BLaER1 treated with 17β-estradiol and CSF1 and Interleukin-3, amounts not matched to agents 10 nM and 100 nM (cell line): ENCODE results near the gene MCF2L.

ENCODE experiments used
- H3K27ac ChIP-seq, 11 experiments: shearing (Covaris generic); formaldehyde crosslinking; 2 replicates each; pipeline ENCODE4 v1.8.1; 2022
- H3K27me3 ChIP-seq, 11 experiments: shearing (Covaris generic); formaldehyde crosslinking; 2 replicates each; pipeline ENCODE4 v1.8.1; 2022
- H3K36me3 ChIP-seq, 11 experiments: shearing (Covaris generic); formaldehyde crosslinking; 2 replicates each; pipeline ENCODE4 v1.8.1; 2022
- H3K4me1 ChIP-seq, 10 experiments: shearing (Covaris generic); formaldehyde crosslinking; 2 replicates each; pipeline ENCODE4 v1.8.1; 2022
- H3K4me2 ChIP-seq, 11 experiments: shearing (Covaris generic); formaldehyde crosslinking; 2 replicates each; pipeline ENCODE4 v1.8.1; 2022
- H3K4me3 ChIP-seq, 10 experiments: shearing (Covaris generic); formaldehyde crosslinking; 2 replicates each; pipeline ENCODE4 v1.8.1; 2022
- H3K9ac ChIP-seq, 11 experiments: shearing (Covaris generic); formaldehyde crosslinking; 2 replicates each; pipeline ENCODE4 v1.8.1; 2022
- H3K9me3 ChIP-seq, 11 experiments: shearing (Covaris generic); formaldehyde crosslinking; replicated peaks in 1 of 11; 2 replicates each; pipeline ENCODE4 v1.8.1; 2022
- H4K20me1 ChIP-seq, 11 experiments: shearing (Covaris generic); formaldehyde crosslinking; 2 replicates each; pipeline ENCODE4 v1.8.1; 2022
- Cebpa-rat ChIP-seq, 11 experiments: shearing (Covaris generic); IDR thresholded peaks; 2 replicates each; pipeline ENCODE4 v1.8.1; 2022

MCF2L gene

DNA sequence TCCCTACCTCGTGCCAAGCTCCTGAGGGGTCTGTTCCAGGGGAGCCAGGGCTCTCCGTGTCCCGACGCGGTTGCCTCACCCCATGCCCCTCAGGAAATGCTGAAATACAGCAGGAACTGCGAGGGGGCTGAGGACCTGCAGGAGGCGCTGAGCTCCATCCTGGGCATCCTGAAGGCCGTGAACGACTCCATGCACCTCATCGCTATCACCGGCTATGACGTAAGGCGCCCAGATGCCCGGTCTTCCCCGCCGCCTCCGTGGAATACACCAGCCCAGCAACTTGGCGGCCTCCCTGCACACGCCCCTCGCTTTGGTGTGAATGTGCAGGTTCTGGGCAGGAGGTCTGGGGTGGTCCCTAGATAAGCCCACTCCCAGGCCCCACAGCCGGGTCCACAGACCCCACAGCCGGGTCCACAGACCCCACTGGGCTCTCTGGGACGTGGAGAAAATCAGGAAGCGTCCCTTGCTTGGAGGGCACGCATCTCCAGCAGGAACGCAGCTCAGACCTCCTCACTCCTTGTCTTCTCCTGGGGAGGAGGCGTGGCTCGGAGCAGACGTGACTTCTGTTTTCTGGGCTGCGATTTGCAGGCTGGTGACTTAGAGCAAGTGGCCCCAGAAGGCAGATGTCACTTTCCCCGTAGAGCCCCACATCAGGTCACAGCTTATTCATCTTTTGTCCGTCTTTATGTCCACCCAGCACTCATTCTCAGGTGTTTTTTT is 117.2 kb downstream of the MCF2L start:
- Histone ChIP-seq H3K9ac (no peak overlapping the region), H3K9me3 (no peaks in the 10 kb centered on the region), H3K36me3 (no peaks in the 10 kb centered on the region), H3K27ac (no peak overlapping the region), H3K4me3 (no peak overlapping the region), H3K27me3 (peaks cover 0 to 19% (median 0%) of the 10 kb centered on the region in 11 experiments; a peak in 9 of 22 replicates), H3K4me2 (no peak overlapping the region), H4K20me1 (peaks cover 0 to 38% (median 0%) of the 10 kb centered on the region in 11 experiments; a peak in 4 of 22 replicates), H3K4me1 (peaks cover 0 to 4% (median 0%) of the 10 kb centered on the region in 10 experiments; a peak in 1 of 20 replicates)
- TF ChIP-seq Cebpa-rat (IDR thresholded peaks at IDR 0.05): no peak

DNA sequence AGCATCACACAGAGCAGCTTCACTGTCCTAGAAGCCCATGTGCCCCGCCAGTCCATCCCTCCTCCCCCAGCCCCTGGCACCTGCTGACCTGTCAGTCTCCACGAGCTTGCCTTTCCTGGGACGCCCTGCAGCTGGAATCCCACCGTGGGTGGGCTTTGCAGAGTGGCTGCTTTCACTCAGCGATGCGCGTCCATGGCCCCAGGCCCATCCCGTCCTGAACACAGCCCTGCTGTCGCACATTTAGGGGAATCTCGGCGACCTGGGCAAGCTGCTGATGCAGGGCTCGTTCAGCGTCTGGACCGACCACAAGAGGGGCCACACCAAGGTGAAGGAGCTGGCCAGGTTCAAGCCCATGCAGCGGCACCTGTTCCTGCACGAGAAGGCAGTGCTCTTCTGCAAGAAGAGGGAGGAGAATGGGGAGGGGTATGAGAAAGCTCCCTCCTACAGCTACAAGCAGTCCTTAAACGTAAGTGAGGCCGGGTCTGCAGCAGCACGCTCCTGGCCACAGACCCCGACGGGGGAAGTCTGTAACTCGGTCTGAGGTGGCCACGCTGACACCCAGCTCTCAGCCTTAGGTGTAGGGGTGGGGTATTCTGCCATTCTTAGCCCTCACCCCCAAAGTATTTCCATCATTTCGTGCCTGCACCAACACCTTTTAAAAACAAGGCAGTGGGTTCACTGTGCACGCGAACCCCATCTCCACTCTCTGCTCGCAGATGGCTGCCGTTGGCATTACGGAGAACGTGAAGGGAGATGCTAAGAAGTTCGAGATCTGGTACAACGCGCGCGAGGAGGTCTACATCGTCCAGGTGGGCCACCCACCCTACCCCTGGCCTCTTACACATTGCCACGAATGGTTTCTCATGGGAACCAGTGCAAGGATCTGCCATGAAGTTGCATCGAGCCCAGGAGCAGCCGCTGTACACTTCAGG is 118.2 kb downstream of the MCF2L start:
- peaks cover 0 to 19% (median 0%) of the 10 kb centered on the region in 11 experiments; a peak in 9 of 22 replicates for H3K27me3 ChIP-seq
- peaks cover 0 to 33% (median 0%) of the 10 kb centered on the region in 11 experiments; a peak in 4 of 22 replicates for H4K20me1 ChIP-seq
- peaks cover 0 to 4% (median 0%) of the 10 kb centered on the region in 10 experiments; a peak in 1 of 20 replicates for H3K4me1 ChIP-seq
- H3K4me3 ChIP-seq: no peak overlapping the region
- TF ChIP-seq Cebpa-rat (IDR thresholded peaks at IDR 0.05): no peak
- no peaks in the 10 kb centered on the region for H3K9me3 ChIP-seq
- no peak overlapping the region for H3K4me2 ChIP-seq
- no peak overlapping the region for H3K27ac ChIP-seq
- no peak overlapping the region for H3K9ac ChIP-seq
- no peaks in the 10 kb centered on the region for H3K36me3 ChIP-seq

DNA sequence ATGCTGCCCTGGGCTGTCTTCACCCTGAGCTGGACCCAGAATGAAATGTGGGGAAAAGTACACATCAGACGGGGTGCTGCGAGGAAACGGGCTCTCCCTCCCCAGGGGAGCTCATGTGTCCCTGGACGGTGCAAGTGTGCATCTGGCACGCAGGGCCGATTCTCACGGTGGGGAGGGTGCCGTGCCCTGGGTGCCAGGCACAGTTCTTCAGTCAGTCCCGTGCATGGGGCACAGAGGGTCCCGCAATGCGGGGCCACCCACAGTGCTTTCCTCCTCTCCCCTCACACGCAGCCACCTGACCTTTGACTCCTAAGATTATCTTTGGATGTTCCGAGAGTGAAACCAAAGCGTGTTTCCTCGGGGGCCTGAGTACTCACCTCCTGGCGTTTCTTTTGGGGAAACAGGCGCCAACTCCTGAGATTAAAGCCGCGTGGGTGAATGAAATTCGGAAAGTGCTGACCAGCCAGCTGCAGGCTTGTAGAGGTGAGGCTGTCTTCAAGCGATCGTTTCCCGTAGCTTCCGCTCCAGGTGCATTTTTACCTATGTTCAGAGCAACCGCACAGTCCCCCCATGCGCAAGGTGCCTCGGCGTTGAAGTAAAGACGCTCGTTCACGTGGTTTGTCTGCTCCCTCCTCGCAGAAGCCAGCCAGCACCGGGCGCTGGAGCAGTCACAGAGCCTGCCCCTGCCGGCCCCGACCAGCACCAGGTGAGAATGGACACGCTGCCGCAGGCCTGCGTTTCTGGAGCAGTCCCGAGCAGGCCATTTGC is 119.1 kb downstream of the MCF2L start:
- Histone ChIP-seq H3K4me2 (no peak overlapping the region), H4K20me1 (peaks cover 0 to 25% (median 0%) of the 10 kb centered on the region in 11 experiments; a peak in 4 of 22 replicates), H3K4me3 (no peak overlapping the region), H3K27me3 (peaks cover 0 to 19% (median 0%) of the 10 kb centered on the region in 11 experiments; a peak in 10 of 22 replicates), H3K4me1 (peaks cover 0 to 4% (median 0%) of the 10 kb centered on the region in 10 experiments; a peak in 1 of 20 replicates), H3K36me3 (no peaks in the 10 kb centered on the region), H3K9me3 (no peaks in the 10 kb centered on the region), H3K27ac (no peak overlapping the region), H3K9ac (no peak overlapping the region)
- TF ChIP-seq Cebpa-rat (IDR thresholded peaks at IDR 0.05): no peak

DNA sequence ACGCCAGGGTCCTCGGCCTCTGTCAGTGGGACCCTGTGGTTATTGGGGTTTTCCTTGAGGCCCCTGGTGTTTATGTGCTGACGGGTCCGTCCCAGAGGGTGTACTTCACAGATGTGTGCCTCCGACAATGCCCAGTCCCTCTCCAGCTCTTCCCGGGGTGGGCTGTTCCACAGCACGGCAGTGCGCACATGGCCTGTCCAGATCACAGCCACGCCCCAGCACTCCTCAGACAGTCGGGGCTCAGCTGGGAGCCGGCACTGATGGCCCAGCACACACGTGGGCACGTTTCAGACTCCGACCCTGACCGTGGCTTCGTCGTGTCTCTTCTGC is 119.6 kb downstream of the MCF2L start:
- TF ChIP-seq Cebpa-rat (IDR thresholded peaks at IDR 0.05): no peak
- H3K36me3 ChIP-seq: no peaks in the 10 kb centered on the region
- H3K4me2 ChIP-seq: no peak overlapping the region
- no peak overlapping the region for H3K9ac ChIP-seq
- H3K4me1 ChIP-seq: peaks cover 0 to 4% (median 0%) of the 10 kb centered on the region in 10 experiments; a peak in 1 of 20 replicates
- peaks cover 0 to 19% (median 0%) of the 10 kb centered on the region in 11 experiments; a peak in 10 of 22 replicates for H3K27me3 ChIP-seq
- H3K27ac ChIP-seq: no peak overlapping the region
- H3K4me3 ChIP-seq: no peak overlapping the region
- H3K9me3 ChIP-seq: no peaks in the 10 kb centered on the region
- peaks cover 0 to 21% (median 0%) of the 10 kb centered on the region in 11 experiments; a peak in 4 of 22 replicates for H4K20me1 ChIP-seq

DNA sequence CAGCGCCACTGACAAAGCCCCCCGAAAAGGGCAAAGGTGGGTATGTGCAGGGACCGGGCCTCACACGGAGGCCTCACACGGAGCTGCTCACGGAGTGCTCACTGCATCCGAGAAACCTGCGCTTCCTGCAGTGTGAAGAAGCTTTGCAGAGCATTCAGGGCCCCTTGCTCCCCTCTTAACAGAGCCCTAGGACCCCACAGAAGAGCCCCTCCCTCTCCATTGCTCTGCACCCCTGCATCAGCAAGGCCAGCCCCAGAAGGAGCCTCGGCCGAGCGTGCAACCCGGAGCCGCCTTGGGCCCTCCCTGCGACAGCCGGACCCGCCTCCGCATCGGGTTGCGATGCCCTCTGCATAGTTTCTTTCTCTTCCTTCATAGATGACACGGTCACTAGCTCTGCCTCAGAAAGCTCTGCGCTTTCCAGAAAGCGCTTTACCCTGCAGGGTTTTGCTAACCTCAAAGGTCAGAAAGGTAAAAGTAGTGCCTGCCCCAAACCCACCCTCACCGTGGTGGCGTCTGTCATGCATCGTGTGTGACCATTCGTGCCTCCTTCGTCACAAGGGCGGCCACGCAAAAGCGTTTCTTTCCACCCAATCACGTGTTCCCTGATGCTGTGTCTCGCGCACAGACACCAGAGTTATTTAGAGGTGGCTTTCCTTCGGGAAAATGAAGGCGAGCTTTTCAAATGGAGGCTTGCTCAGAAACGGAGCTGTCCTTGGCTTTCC is 120.8 kb downstream of the MCF2L start:
- TF ChIP-seq Cebpa-rat (IDR thresholded peaks at IDR 0.05): no peak
- no peak overlapping the region for H3K27ac ChIP-seq
- H3K9ac ChIP-seq: no peak overlapping the region
- H3K4me2 ChIP-seq: no peak overlapping the region
- H3K27me3 ChIP-seq: peaks cover 0 to 27% (median 0%) of the 10 kb centered on the region in 11 experiments; a peak in 11 of 22 replicates
- H3K9me3 ChIP-seq: no peaks in the 10 kb centered on the region
- no peak overlapping the region for H3K4me3 ChIP-seq
- H4K20me1 ChIP-seq: peaks cover 0 to 23% (median 0%) of the 10 kb centered on the region in 11 experiments; a peak in 3 of 22 replicates
- H3K4me1 ChIP-seq: peaks cover 0 to 4% (median 0%) of the 10 kb centered on the region in 10 experiments; a peak in 1 of 20 replicates
- no peaks in the 10 kb centered on the region for H3K36me3 ChIP-seq

DNA sequence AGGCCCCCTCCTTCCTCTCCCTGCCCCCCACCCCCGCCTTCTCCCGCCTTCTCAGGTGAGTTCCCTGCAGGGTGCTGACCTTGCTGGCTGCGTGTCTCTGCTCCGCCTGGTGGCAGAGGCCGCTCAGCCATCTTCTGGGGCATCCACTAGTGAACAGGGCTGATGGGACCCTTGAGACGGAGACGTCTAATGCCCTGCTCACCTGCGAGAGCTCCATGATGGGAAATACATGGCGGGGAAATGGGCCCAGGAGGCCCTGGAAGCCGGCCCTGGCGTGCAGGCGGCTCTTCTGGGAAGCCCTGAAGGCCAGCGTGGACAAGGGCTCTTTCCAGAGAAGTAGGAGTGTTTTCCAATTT is 121.4 kb downstream of the MCF2L start:
- H3K9me3 ChIP-seq: no peaks in the 10 kb centered on the region
- no peak overlapping the region for H3K4me2 ChIP-seq
- H3K27me3 ChIP-seq: peaks cover 0 to 27% (median 0%) of the 10 kb centered on the region in 11 experiments; a peak in 11 of 22 replicates
- H3K4me3 ChIP-seq: no peak overlapping the region
- no peak overlapping the region for H3K27ac ChIP-seq
- peaks cover 0 to 29% (median 0%) of the 10 kb centered on the region in 11 experiments; a peak in 3 of 22 replicates for H4K20me1 ChIP-seq
- no peak overlapping the region for H3K9ac ChIP-seq
- no peaks in the 10 kb centered on the region for H3K36me3 ChIP-seq
- no peak for TF ChIP-seq Cebpa-rat (IDR thresholded peaks at IDR 0.05)
- peaks cover 0 to 4% (median 0%) of the 10 kb centered on the region in 10 experiments; a peak in 1 of 20 replicates for H3K4me1 ChIP-seq

DNA sequence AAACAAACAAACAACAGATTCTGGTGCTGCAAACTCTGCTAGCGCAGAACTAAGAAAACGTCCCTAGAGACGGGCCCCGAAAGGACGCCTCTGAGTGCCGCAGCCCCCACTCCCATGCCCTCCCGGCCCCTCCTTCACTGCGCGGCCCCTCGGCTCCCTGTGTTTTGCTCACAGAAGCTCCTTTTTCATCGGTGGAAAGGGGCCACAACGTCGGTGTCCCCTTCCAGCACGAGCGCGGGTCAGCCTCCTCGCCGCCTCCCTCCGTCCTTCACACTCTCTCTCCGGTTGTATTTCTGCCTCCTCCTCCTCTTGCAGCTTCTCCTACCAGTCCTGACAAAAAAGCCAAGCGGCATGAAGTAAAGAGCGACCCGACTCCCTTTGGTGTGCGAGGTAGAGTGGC is 121.8 kb downstream of the MCF2L start:
- peaks cover 0 to 27% (median 0%) of the 10 kb centered on the region in 11 experiments; a peak in 11 of 22 replicates for H3K27me3 ChIP-seq
- peaks cover 0 to 3% (median 0%) of the 10 kb centered on the region in 10 experiments; a peak in 1 of 20 replicates for H3K4me1 ChIP-seq

DNA sequence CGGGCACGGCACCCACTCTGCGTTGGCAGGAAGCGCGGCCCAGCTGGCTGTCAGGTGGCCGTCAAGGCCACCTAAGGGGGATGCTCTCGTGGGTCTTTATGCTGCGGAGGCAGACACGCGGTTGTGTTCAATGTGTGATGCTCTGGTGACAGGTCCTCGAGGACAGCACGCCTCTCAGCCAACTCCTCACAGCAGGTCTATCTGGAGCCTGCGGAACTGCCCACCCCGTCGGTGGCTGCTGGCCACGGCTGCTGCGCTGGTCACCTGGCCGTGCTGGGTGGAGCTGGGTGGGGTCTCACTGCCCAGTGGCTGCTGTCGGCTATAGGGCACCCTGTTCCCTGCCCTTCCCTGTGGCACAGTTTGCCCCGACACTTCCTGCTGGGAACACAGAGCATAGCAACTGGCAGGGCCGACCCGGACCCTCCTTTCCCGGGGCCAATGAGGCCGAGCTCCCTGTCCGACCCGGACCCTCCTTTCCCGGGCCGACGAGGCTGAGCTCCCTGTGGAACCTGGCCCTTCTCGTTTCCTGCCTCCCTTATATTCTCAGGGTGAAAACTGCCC is 122.3 kb downstream of the MCF2L start:
- H3K4me2 ChIP-seq: no peak overlapping the region
- H4K20me1 ChIP-seq: peaks cover 0 to 38% (median 0%) of the 10 kb centered on the region in 11 experiments; a peak in 3 of 22 replicates
- H3K27me3 ChIP-seq: peaks cover 0 to 27% (median 0%) of the 10 kb centered on the region in 11 experiments; a peak in 11 of 22 replicates
- no peaks in the 10 kb centered on the region for H3K9me3 ChIP-seq
- H3K4me3 ChIP-seq: no peak overlapping the region
- no peaks in the 10 kb centered on the region for H3K4me1 ChIP-seq
- TF ChIP-seq Cebpa-rat (IDR thresholded peaks at IDR 0.05): no peak
- no peak overlapping the region for H3K9ac ChIP-seq
- H3K27ac ChIP-seq: no peak overlapping the region
- H3K36me3 ChIP-seq: no peaks in the 10 kb centered on the region

More for the DNA sequence above, 121.8 kb downstream of the MCF2L start:
- no peaks in the 10 kb centered on the region for H3K36me3 ChIP-seq
- H3K4me2 ChIP-seq: no peak overlapping the region
- H3K4me3 ChIP-seq: no peak overlapping the region
- H3K9me3 ChIP-seq: no peaks in the 10 kb centered on the region
- no peak overlapping the region for H3K9ac ChIP-seq
- H4K20me1 ChIP-seq: peaks cover 0 to 33% (median 0%) of the 10 kb centered on the region in 11 experiments; a peak in 3 of 22 replicates
- no peak overlapping the region for H3K27ac ChIP-seq
- TF ChIP-seq Cebpa-rat (IDR thresholded peaks at IDR 0.05): no peak
